Spleen (tissue), 11 donors: Measurements from ENCODE around the gene TMEM170B. TPM values are rescaled to one million over a fixed set of nuclear protein-coding genes. Genes with fewer than 3 reads are reported as not detected.

Source experiments
- DNase-seq: peaks from one replicate; pipeline ENCODE4 v3.0.0-alpha.2; 2020
- H3K27ac ChIP-seq, 8 donors: fragments of 200-600 bp; sonication (generic) in 7 of 8; 1 replicate in 4 of 8; 2 replicates in 4 of 8; pipeline versions ENCODE4 v1.5.0 to v1.8.0; 2016 to 2021; ENCODE audit warnings: inconsistent platforms in 4 of 8, mild to moderate bottlenecking in 4 of 8, moderate library complexity in 1 of 8
- H3K27me3 ChIP-seq, 7 donors: fragments of 200-600 bp; sonication (generic) in 6 of 7; replicated peaks in 1 of 7; 1 replicate in 4 of 7; 2 replicates in 3 of 7; pipeline versions ENCODE4 v1.5.0 to v1.8.0; 2016 to 2021; ENCODE audit warnings: inconsistent platforms in 3 of 7, mild to moderate bottlenecking in 1 of 7
- H3K36me3 ChIP-seq, 6 donors: fragments of 200-600 bp; sonication (generic) in 5 of 6; 1 replicate in 4 of 6; 2 replicates in 2 of 6; pipeline versions ENCODE4 v1.5.0 to v1.8.0; 2016 to 2021; ENCODE audit warnings: inconsistent platforms in 2 of 6
- H3K4me1 ChIP-seq, 6 donors: fragments of 200-600 bp; sonication (generic) in 5 of 6; 1 replicate in 3 of 6; 2 replicates in 3 of 6; pipeline versions ENCODE4 v1.5.0 to v1.8.0; 2016 to 2021; ENCODE audit warnings: inconsistent platforms in 3 of 6
- H3K4me3 ChIP-seq, 8 donors: fragments of 200-600 bp; sonication (generic) in 7 of 8; 1 replicate in 4 of 8; 2 replicates in 4 of 8; pipeline versions ENCODE4 v1.5.0 to v1.8.0; 2016 to 2021; ENCODE audit warnings: inconsistent platforms in 4 of 8, mild to moderate bottlenecking in 4 of 8, moderate library complexity in 2 of 8
- H3K9me3 ChIP-seq, 8 donors: fragments of 200-600 bp; sonication (generic) in 7 of 8; 1 replicate in 4 of 8; 2 replicates in 4 of 8; pipeline versions ENCODE4 v1.5.0 to v1.8.0; 2016 to 2021; ENCODE audit warnings: inconsistent platforms in 4 of 8
- POLR2A ChIP-seq, 3 donors: fragments of 450-650 bp; IDR thresholded peaks; one replicate each; pipeline ENCODE4 v1.5.1; 2017; ENCODE audit warnings: antibody characterized with exemption in 3 of 3, mild to moderate bottlenecking in 1 of 3
- POLR2AphosphoS5 ChIP-seq, 3 donors: sonication (generic); formaldehyde crosslinking; IDR thresholded peaks; one replicate each; pipeline ENCODE4 v1.5.1; 2017; ENCODE audit warnings: antibody characterized with exemption in 3 of 3
- WGBS, 5 donors: extraction: QIAGEN DNeasy Blood & Tissue Kit in 3 of 5; methylation state at CpG; one replicate each; pipeline versions ENCODE4 v1.1.5 to v1.1.7; 2013 to 2018; 5-methylcytosine and 5-hydroxymethylcytosine counted together
- intact Hi-C: fragments of 100-400 bp; cut with DNase I; formaldehyde crosslinking; loops from one replicate; pipeline ENCODE4 v1.15.0; 2023; ENCODE audit warnings: low total_unique reads
- polyA plus RNA-seq, 3 donors: library from polyadenylated mRNA; stranded (reverse); fragments of 200-250 nt; gene quantifications; one replicate each; pipeline ENCODE4 v1.2.1, GENCODE V29; 2013
- total RNA-seq, 7 donors: library from RNA; depleted of rRNA in 3 of 7; stranded (reverse); fragments of >200 nt in 3 of 7; fragmentation: NEBNext Ultra II Directional in 4 of 7; extraction: Animal tissue kit (Norgen Biotek cat#: 25700) in 4 of 7; gene quantifications; one replicate each; pipeline versions ENCODE4 v1.1.0 to v1.2.1, GENCODE V29; 2016 to 2021
- TF ChIP-seq, protein P1 (sequence below), 11 experiments: fragments of 200-600 bp in 7 of 11; fragments of 450-650 bp in 4 of 11; sonication (generic) in 4 of 11; IDR thresholded peaks in 8 of 11; conservative IDR thresholded peaks in 3 of 11; 1 replicate in 7 of 11; 2 replicates in 4 of 11; pipeline versions ENCODE4 v1.4.0 to v1.8.0; 2016 to 2021; ENCODE audit warnings: antibody characterized with exemption in 11 of 11, inconsistent platforms in 4 of 11, mild to moderate bottlenecking in 1 of 11
- donor health status: healthy with polysubstance abuse.
- donor health status: DM: no; HTN: no; CAD: no; lungs with moderate emphysema.
- donor health status: DM: no; HTN: no; CAD: no.
- donor health status: Bipolar disorder and iron deficiency.
- donor health status: healthy.
- donor health status: DM: no; HTN: no; CAD: no.
- donor health status: DM: yes; HTN: yes; CAD: no.

TMEM170B gene
- total and polyA plus RNA-seq, 10 donors, result 1.2 to 19.8 (median 7.6) TPM

DNA sequence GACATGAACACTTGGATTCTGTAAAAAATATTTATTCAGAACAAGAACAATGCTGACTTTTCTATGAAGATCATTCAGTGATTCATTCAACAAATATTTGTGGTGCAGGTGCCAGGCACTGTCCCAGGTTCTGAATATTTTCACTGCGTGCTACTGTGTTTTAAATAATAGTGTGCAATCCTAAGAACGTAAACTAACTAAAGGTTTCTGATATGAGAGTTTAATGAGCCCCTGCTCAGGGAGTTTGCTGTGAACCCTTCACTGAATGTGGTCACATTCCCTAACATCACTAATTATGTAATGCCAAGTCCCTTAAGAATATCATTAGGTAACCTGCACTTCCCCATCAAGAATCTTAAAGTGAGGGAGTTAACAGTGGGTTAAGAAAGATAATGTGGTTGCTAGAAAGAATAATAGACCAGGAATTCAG is 1.7 kb upstream of the TMEM170B start:
- 39 to 66% (median 43%) methylated on average over 2 of the region's 2 CpGs for WGBS, 5 donors

DNA sequence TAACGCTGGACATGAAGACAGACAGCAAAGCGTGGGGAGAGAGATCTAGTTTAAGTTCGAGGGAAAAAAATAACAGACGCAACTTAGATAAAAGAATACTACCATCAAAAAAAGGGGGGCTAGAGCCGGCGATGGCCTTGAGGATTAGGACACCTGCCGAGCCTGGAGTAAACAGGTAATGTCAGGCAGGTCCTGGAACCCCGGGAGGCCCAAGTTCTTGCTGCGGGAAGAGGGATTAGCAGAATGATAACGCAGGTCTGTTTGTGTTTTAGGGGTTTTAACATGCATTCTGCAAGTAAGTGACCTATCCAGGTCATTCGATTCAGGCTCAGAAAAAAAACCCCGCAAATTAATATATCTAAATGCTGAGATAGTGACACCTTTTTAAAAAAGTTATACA is 754 bp upstream of the TMEM170B start:
- peak overlapping the region; percentile 70 to 98 (median 92) for H3K4me3 ChIP-seq
- DNase-seq, result peak; percentile 81
- WGBS, 5 donors, result 3 to 7% (median 5%) methylated on average over 12 of the region's 12 CpGs
- no peaks in the 10 kb centered on the region for H3K36me3 ChIP-seq
- intact Hi-C loops, result no loop called here
- TF ChIP-seq POLR2A (IDR thresholded peaks at IDR 0.05), result no peak
- TF ChIP-seq, protein P1, sequence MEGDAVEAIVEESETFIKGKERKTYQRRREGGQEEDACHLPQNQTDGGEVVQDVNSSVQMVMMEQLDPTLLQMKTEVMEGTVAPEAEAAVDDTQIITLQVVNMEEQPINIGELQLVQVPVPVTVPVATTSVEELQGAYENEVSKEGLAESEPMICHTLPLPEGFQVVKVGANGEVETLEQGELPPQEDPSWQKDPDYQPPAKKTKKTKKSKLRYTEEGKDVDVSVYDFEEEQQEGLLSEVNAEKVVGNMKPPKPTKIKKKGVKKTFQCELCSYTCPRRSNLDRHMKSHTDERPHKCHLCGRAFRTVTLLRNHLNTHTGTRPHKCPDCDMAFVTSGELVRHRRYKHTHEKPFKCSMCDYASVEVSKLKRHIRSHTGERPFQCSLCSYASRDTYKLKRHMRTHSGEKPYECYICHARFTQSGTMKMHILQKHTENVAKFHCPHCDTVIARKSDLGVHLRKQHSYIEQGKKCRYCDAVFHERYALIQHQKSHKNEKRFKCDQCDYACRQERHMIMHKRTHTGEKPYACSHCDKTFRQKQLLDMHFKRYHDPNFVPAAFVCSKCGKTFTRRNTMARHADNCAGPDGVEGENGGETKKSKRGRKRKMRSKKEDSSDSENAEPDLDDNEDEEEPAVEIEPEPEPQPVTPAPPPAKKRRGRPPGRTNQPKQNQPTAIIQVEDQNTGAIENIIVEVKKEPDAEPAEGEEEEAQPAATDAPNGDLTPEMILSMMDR (IDR thresholded peaks at IDR 0.05 in 8 of 11, conservative IDR thresholded peaks at IDR 0.05 in 3 of 11), result no peak
- TF ChIP-seq POLR2AphosphoS5 (IDR thresholded peaks at IDR 0.05), result no peak
- peaks cover 7 to 47% (median 24%) of the 10 kb centered on the region in 6 donors for H3K4me1 ChIP-seq
- H3K27me3 ChIP-seq, result no peaks in the 10 kb centered on the region
- peak overlapping the region; percentile 74 to 99 (median 92) for H3K27ac ChIP-seq
- no peaks in the 10 kb centered on the region for H3K9me3 ChIP-seq

More for the DNA sequence above, 1.7 kb upstream of the TMEM170B start:
- Histone ChIP-seq H3K36me3 (no peaks in the 10 kb centered on the region), H3K27me3 (no peaks in the 10 kb centered on the region), H3K27ac (peak overlapping the region in 5 of 8 donors; percentile 90 to 99 (median 93)), H3K4me1 (peaks cover 7 to 43% (median 26%) of the 10 kb centered on the region in 6 donors), H3K9me3 (no peaks in the 10 kb centered on the region), H3K4me3 (peak overlapping the region in 1 of 8 donors; percentile 97)
- TF ChIP-seq POLR2A (IDR thresholded peaks at IDR 0.05) (no peak), POLR2AphosphoS5 (IDR thresholded peaks at IDR 0.05) (no peak)
- TF ChIP-seq, protein P1 (IDR thresholded peaks at IDR 0.05 in 8 of 11, conservative IDR thresholded peaks at IDR 0.05 in 3 of 11), result no peak
- DNase-seq, result no peak
- intact Hi-C loops, result no loop called here

- Histone ChIP-seq H3K4me1 (peaks cover 7 to 62% (median 24%) of the 10 kb centered on the region in 6 donors), H3K4me3 (peak overlapping the region; percentile 70 to 98 (median 92)), H3K9me3 (no peaks in the 10 kb centered on the region), H3K27ac (peak overlapping the region; percentile 74 to 99 (median 92)), H3K27me3 (no peaks in the 10 kb centered on the region), H3K36me3 (no peaks in the 10 kb centered on the region)
- TF ChIP-seq, protein P1 (IDR thresholded peaks at IDR 0.05 in 8 of 11, conservative IDR thresholded peaks at IDR 0.05 in 3 of 11), result no peak
- peak; percentile 49 to 64 (median 57) for TF ChIP-seq POLR2AphosphoS5 (IDR thresholded peaks at IDR 0.05)
- intact Hi-C loops, result no loop called here
- peak; percentile 90 for DNase-seq
- 0 to 2% (median 1%) methylated on average over 31 to 74 of the region's 74 CpGs for WGBS, 5 donors
Measured at GRCh38 chr6:11538052-11538818, 686 bp downstream of the TMEM170B start.

DNA sequence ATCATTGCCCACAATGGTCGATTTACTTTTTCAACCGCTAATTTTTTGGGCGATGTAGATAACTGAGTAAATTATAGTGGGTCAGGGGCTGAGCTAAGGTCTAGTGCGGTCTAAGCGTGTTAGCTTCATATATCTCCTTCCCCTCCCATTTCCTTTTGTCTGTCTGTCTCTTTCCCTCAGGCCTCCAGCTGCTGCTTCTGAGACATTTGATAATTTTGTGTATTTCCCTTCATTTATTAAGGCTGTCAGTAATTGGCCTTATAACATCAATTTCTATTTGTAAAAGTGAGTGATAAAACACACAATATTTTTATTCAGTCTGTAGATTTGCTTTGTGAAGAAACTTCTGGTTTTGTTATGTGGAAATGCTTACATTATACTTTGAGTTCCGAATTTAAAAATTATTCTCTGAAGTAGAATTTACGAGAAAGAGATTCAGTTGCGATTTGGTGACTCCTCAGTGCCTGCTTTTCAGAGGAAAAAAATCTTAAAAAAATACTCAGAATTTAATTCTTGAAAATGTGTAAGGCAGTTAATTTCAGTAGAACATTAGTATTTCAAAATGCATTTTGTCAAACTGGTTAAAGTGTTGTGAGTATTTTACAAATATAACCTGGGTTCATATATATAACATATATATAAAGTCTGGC is 1.4 kb downstream of the TMEM170B start:
- Histone ChIP-seq H3K27ac (peak overlapping the region in 7 of 8 donors; percentile 88 to 99 (median 93)), H3K9me3 (no peaks in the 10 kb centered on the region), H3K4me1 (peaks cover 7 to 69% (median 26%) of the 10 kb centered on the region in 6 donors), H3K36me3 (no peaks in the 10 kb centered on the region), H3K27me3 (no peaks in the 10 kb centered on the region), H3K4me3 (peak overlapping the region; percentile 70 to 98 (median 92))
- 27 to 39% (median 36%) methylated on average over 8 of the region's 8 CpGs for WGBS, 5 donors
- TF ChIP-seq, protein P1 (IDR thresholded peaks at IDR 0.05 in 8 of 11, conservative IDR thresholded peaks at IDR 0.05 in 3 of 11), result no peak
- TF ChIP-seq POLR2AphosphoS5 (IDR thresholded peaks at IDR 0.05) (no peak), POLR2A (IDR thresholded peaks at IDR 0.05) (no peak)
- intact Hi-C loops, result no loop called here
- DNase-seq, result no peak
